Measurements from ENCODE around the gene ARHGEF2. TPM values are rescaled to one million over a fixed set of nuclear protein-coding genes. Genes with fewer than 3 reads are reported as not detected.

ARHGEF2 gene
- total and polyA plus RNA-seq, 2 donors (not counting 3 experiments of a cell fraction or from before 2014, with no cell fraction given): 59.2 to 118 TPM

DNA sequence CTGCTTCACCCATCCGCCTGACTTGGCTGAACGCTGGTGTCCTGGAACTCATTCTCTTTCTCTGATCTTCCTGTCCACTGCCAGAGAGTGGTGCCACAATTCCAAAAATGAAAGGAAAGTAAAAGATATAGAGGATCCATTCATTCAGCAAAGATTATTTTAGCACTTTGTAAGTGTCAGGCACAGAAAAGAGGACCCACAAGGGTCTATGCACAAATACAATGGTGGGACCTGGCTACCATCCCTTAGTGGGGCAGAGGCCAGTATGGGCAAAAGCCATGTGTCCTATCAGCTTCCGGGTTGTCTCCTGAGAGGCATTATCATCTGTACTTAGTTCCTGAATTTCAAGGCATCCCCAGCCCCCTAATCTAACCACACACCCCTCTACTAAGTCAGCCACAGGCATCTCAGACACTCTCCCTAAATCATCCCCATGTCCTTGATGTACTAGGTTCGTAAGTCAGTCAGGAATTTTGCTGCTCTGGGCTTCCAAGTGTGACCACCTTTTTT lies 23.4 kb upstream of the ARHGEF2 start:
- Histone ChIP-seq H3K79me2 (ENCODE audit: control insufficient read depth, insufficient read depth, low read length) (no peaks in the 10 kb centered on the region), H3K4me1 (ENCODE audit: control insufficient read depth, extremely low read depth, insufficient read depth, low read length) (no peaks in the 10 kb centered on the region), H3K36me3 (ENCODE audit: control insufficient read depth in 2 of 2, extremely low read depth in 1 of 2, insufficient read depth in 2 of 2, low read length in 2 of 2) (no peaks in the 10 kb centered on the region), H3K27me3 (ENCODE audit: control insufficient read depth in 2 of 2, insufficient read depth in 2 of 2, low read length in 2 of 2) (no peaks in the 10 kb centered on the region), H4K20me1 (replicated peaks; ENCODE audit: control insufficient read depth, extremely low read depth, insufficient read depth, low read length) (no peaks in the 10 kb centered on the region), H3K9ac (replicated peaks; ENCODE audit: extremely low read depth, insufficient read depth, low read length) (no peak overlapping the region), H3K4me2 (ENCODE audit: insufficient read depth, low read length) (no peak overlapping the region), H2AFZ (ENCODE audit: low read depth, low read length) (no peak overlapping the region), H3K4me3 (replicated peaks in 1 of 3; ENCODE audit: insufficient read depth in 1 of 3, low read depth in 1 of 3, low read length in 3 of 3) (no peak overlapping the region), H3K9me3 (replicated peaks; ENCODE audit: control insufficient read depth, insufficient read depth, low read length) (no peaks in the 10 kb centered on the region), H3K9me1 (replicated peaks; ENCODE audit: control insufficient read depth, extremely low read depth, insufficient read depth, low read length) (no peaks in the 10 kb centered on the region), H3K27ac (ENCODE audit: insufficient read depth, low read depth, low read length) (no peak overlapping the region)
- DNase-seq (ENCODE audit: low read depth, low spot score): no peak
- no peak for TF ChIP-seq MAX (IDR thresholded peaks at IDR 0.05; ENCODE audit: insufficient read depth, insufficient read length)
- TF ChIP-seq EZH2 (IDR thresholded peaks at IDR 0.05; ENCODE audit: borderline replicate concordance, low read depth, low read length, severe bottlenecking): no peak
- no peak for TF ChIP-seq POLR2AphosphoS5 (IDR thresholded peaks at IDR 0.05; ENCODE audit: insufficient read depth, low read depth, low read length)
- no peak for TF ChIP-seq FOS (IDR thresholded peaks at IDR 0.05; ENCODE audit: borderline replicate concordance, insufficient read depth, low read length)
- TF ChIP-seq POLR2A (IDR thresholded peaks at IDR 0.05; ENCODE audit: low read depth, low read length): no peak
- no peak for TF ChIP-seq GATA2 (IDR thresholded peaks at IDR 0.05; ENCODE audit: insufficient read depth, insufficient read length, low read depth, low read length)
- TF ChIP-seq, protein P1, sequence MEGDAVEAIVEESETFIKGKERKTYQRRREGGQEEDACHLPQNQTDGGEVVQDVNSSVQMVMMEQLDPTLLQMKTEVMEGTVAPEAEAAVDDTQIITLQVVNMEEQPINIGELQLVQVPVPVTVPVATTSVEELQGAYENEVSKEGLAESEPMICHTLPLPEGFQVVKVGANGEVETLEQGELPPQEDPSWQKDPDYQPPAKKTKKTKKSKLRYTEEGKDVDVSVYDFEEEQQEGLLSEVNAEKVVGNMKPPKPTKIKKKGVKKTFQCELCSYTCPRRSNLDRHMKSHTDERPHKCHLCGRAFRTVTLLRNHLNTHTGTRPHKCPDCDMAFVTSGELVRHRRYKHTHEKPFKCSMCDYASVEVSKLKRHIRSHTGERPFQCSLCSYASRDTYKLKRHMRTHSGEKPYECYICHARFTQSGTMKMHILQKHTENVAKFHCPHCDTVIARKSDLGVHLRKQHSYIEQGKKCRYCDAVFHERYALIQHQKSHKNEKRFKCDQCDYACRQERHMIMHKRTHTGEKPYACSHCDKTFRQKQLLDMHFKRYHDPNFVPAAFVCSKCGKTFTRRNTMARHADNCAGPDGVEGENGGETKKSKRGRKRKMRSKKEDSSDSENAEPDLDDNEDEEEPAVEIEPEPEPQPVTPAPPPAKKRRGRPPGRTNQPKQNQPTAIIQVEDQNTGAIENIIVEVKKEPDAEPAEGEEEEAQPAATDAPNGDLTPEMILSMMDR (IDR thresholded peaks at IDR 0.05; ENCODE audit: extremely low read depth in 1 of 2, insufficient read depth in 1 of 2, low read depth in 1 of 2, low read length in 2 of 2): no peak
- TF ChIP-seq MYC (IDR thresholded peaks at IDR 0.05; ENCODE audit: low read depth, low read length): no peak
- no peak for TF ChIP-seq JUN (IDR thresholded peaks at IDR 0.05; ENCODE audit: borderline replicate concordance, insufficient read depth, insufficient read length, low read depth)
- BruUV-seq (replicated peaks): no TSS peak
- intact Hi-C loops (cut with micrococcal nuclease): no loop called here
- FAIRE-seq: no peak
- dilution Hi-C loops (cut with MboI; ENCODE audit: extremely low pct_ligation_motif_present, low sequenced_read_pairs): no loop called here
- POLR2A ChIA-PET: interaction anchor here (0.5 kb wide), 1 partner anchor 247 kb away, joined by 4 read pairs; no protein-coding TSS in a partner anchor
- CTCF ChIA-PET: interaction anchor here (2.7 to 4.4 kb wide), 3 partner anchors 12 to 65 kb away, joined by 19 to 22 read pairs (median 19); no protein-coding TSS in a partner anchor

Measured in endothelial cell of umbilical vein (primary cell).